Measurements from ENCODE around the gene PRSS12. TPM values are rescaled to one million over a fixed set of nuclear protein-coding genes. Genes with fewer than 3 reads are reported as not detected.

PRSS12 gene
- total RNA-seq, 1 experiment from 2014 or later = 5.4 TPM

DNA sequence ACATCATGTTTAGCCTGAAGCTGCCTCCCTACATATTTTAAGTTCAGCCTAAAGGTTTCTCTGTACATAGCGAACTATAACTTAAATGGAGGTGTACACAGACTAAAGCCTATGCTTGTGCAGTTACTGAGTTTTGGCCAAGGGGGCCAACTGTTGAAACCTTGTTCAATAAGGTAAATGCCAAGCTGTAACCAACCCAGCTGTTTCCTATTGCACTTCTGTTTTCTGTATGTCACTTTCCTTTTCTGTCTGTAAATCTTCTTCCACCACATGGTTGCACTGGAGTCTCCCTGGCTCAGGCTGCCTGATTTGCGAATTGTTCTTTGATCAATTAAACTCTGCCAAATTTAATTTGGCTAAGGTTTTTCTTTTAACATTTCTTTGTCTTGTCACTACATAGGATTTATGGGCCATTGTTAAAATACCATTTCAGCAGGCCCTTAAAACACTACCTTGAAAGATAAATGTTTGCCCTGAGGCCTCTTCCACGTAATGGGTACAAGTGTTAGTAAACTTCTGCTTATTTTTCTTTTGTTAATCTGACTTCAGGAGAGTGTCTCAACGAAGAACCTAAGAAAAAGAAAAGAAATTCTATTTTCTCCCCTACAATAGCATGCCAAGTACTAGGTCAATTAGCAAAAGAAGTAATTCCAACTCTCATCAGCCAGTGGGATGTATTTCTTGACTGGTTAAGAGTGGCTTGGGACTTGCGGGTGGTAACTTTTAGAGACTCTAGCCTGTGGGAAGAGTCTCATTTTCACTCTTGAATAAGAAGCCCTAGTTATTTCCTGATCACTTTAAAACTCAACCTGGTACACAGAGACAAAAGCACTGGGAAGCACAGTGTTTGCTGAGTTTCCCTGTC lies 45.7 kb upstream of the PRSS12 start:
- Histone ChIP-seq H2AK5ac (ENCODE audit: insufficient read length, low read length) (no peak overlapping the region), H3K4me1 (ENCODE audit: insufficient read depth, low read length) (peaks cover 11% of the 10 kb centered on the region), H3K79me1 (ENCODE audit: insufficient read depth, low read depth, low read length, poor library complexity, severe bottlenecking) (no peaks in the 10 kb centered on the region), H3K9me3 (ENCODE audit: control insufficient read depth, low read depth, low read length) (no peaks in the 10 kb centered on the region), H3K9ac (ENCODE audit: extremely low read depth, insufficient read length, low read length) (no peak overlapping the region), H3K14ac (ENCODE audit: insufficient read depth, low read length) (no peak overlapping the region), H3K27me3 (ENCODE audit: insufficient read depth, low read length) (no peaks in the 10 kb centered on the region), H2AFZ (ENCODE audit: low read length) (no peak overlapping the region), H3K4me2 (ENCODE audit: insufficient read depth, insufficient read length, low read length) (no peak overlapping the region), H4K8ac (replicated peaks; ENCODE audit: insufficient read length, low read depth, low read length) (no peak overlapping the region), H3K23ac (ENCODE audit: insufficient read length, low read depth, low read length) (no peak overlapping the region), H4K91ac (ENCODE audit: insufficient read length, low read depth, low read length) (no peak overlapping the region), H2BK5ac (ENCODE audit: insufficient read length, low read length) (no peak overlapping the region), H4K20me1 (ENCODE audit: control insufficient read depth, insufficient read depth, insufficient read length) (no peaks in the 10 kb centered on the region), H3K18ac (ENCODE audit: insufficient read length, low read depth, low read length) (no peak overlapping the region), H2BK12ac (ENCODE audit: insufficient read length, low read depth, low read length) (no peak overlapping the region), H3K56ac (ENCODE audit: insufficient read length, low read depth, low read length) (no peak overlapping the region), H2BK15ac (ENCODE audit: low read depth, low read length) (no peak overlapping the region), H4K5ac (ENCODE audit: insufficient read length, low read depth, low read length) (no peak overlapping the region), H3K23me2 (ENCODE audit: insufficient read length, low read depth, low read length, poor library complexity, severe bottlenecking) (no peaks in the 10 kb centered on the region), H2BK20ac (ENCODE audit: low read depth, low read length, poor library complexity, severe bottlenecking) (no peak overlapping the region), H3K4ac (ENCODE audit: low read depth, low read length) (no peak overlapping the region), H3K79me2 (ENCODE audit: insufficient read depth, low read length) (no peaks in the 10 kb centered on the region), H3K27ac (ENCODE audit: insufficient read length, low read depth, low read length) (no peak overlapping the region), H3T11ph (ENCODE audit: low read length) (no peak overlapping the region), H2BK120ac (ENCODE audit: low read depth, low read length, poor library complexity, severe bottlenecking) (no peak overlapping the region)
- TF ChIP-seq CTCF (conservative IDR thresholded peaks at IDR 0.05) = no peak
- Mint-ChIP-seq H3K4me3 (no peak overlapping the region), H3K9me3 (peaks cover under 1% of the 10 kb centered on the region in 2 experiments; a peak in 4 of 5 replicates), H3K36me3 (ENCODE audit: insufficient read depth in 1 of 3, low read depth in 3 of 3) (peaks cover 0 to 2% (median 0%) of the 10 kb centered on the region in 3 experiments; a peak in 2 of 7 replicates), H3K27ac (peak overlapping the region in 1 of 3 experiments; percentile 36; a peak in 1 of 7 replicates), H3K4me1 (peaks cover 48 to 52% of the 10 kb centered on the region in 2 experiments), H3K27me3 (ENCODE audit: low read depth) (peaks cover 5% of the 10 kb centered on the region)
- no peak for DNase-seq
- no CpG with 5 or more reads among the region's 5 CpGs for WGBS (ENCODE audit: extremely low coverage, insufficient read length, low lambda C conversion rate)
